ENCODE data around the gene HPS4.

HPS4 gene

GRCh38 chr22:26406118-26406517, 77.5 kb downstream of the HPS4 start:
- TF ChIP-seq, protein P1, sequence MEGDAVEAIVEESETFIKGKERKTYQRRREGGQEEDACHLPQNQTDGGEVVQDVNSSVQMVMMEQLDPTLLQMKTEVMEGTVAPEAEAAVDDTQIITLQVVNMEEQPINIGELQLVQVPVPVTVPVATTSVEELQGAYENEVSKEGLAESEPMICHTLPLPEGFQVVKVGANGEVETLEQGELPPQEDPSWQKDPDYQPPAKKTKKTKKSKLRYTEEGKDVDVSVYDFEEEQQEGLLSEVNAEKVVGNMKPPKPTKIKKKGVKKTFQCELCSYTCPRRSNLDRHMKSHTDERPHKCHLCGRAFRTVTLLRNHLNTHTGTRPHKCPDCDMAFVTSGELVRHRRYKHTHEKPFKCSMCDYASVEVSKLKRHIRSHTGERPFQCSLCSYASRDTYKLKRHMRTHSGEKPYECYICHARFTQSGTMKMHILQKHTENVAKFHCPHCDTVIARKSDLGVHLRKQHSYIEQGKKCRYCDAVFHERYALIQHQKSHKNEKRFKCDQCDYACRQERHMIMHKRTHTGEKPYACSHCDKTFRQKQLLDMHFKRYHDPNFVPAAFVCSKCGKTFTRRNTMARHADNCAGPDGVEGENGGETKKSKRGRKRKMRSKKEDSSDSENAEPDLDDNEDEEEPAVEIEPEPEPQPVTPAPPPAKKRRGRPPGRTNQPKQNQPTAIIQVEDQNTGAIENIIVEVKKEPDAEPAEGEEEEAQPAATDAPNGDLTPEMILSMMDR (IDR thresholded peaks at IDR 0.05; ENCODE audit: low read depth, low read length) = no peak
- Histone ChIP-seq H3K27me3 (peaks cover 8% of the 10 kb centered on the region; the same call in 1 of the 2 replicates), H3K36me3 (no peaks in the 10 kb centered on the region), H3K4me3 (ENCODE audit: low read depth, low read length) (no peak overlapping the region), H3K4me1 (no peaks in the 10 kb centered on the region), H3K9me3 (no peaks in the 10 kb centered on the region)
- DNase-seq = peak; percentile 30

- TF ChIP-seq, protein P1 (IDR thresholded peaks at IDR 0.05; ENCODE audit: low read depth, low read length) = no peak
- Histone ChIP-seq H3K36me3 (no peaks in the 10 kb centered on the region), H3K27me3 (peaks cover 5% of the 10 kb centered on the region; the same call in 1 of the 2 replicates), H3K4me1 (no peaks in the 10 kb centered on the region), H3K4me3 (ENCODE audit: low read depth, low read length) (no peak overlapping the region), H3K9me3 (no peaks in the 10 kb centered on the region)
- no peak for DNase-seq
Measured at GRCh38 chr22:26404851-26405421, 78.6 kb downstream of the HPS4 start.

GRCh38 chr22:26401726-26402125, 81.9 kb downstream of the HPS4 start:
- Histone ChIP-seq H3K27me3 (no peaks in the 10 kb centered on the region; the same call in 1 of the 2 replicates), H3K4me3 (ENCODE audit: low read depth, low read length) (no peak overlapping the region), H3K4me1 (no peaks in the 10 kb centered on the region), H3K36me3 (no peaks in the 10 kb centered on the region), H3K9me3 (no peaks in the 10 kb centered on the region)
- TF ChIP-seq, protein P1 (IDR thresholded peaks at IDR 0.05; ENCODE audit: low read depth, low read length) = no peak
- DNase-seq = peak; percentile 10

All from BE2C (cell line).